Neural cell (in vitro differentiated cells): ENCODE results near the gene ARPC4. TPM values are rescaled to one million over a fixed set of nuclear protein-coding genes. Genes with fewer than 3 reads are reported as not detected.

ENCODE experiments used
- H2AFZ ChIP-seq: fragments of 200-600, 300-800 bp; sonication (generic), shearing (Covaris generic); 2 replicates; pipeline ENCODE4 v1.6.0; 2014; ENCODE audit warnings: low read depth, mild to moderate bottlenecking, antibody characterized with exemption, low read length, moderate library complexity
- H3F3A ChIP-seq: fragments of 200-600 bp; shearing (Covaris generic); 2 replicates; pipeline ENCODE4 v1.6.1; 2016; ENCODE audit warnings: mild to moderate bottlenecking, moderate library complexity, mixed read lengths, antibody characterized with exemption, low read length; ENCODE audit not compliant: insufficient read depth, poor library complexity, severe bottlenecking
- H3K27ac ChIP-seq: fragments of 200-600, 300-800 bp; sonication (generic), shearing (Covaris generic); 2 replicates; pipeline ENCODE4 v1.5.1; 2014; ENCODE audit warnings: mild to moderate bottlenecking, low read length, moderate library complexity
- H3K27me3 ChIP-seq: fragments of 300-800, 200-600 bp; sonication (generic), shearing (Covaris generic); 2 replicates; pipeline ENCODE4 v1.6.0; 2014; ENCODE audit warnings: mild to moderate bottlenecking, low read depth, low read length, moderate library complexity; ENCODE audit not compliant: insufficient read depth
- H3K36me3 ChIP-seq: fragments of 300-800, 200-600 bp; sonication (generic), shearing (Covaris generic); 2 replicates; pipeline ENCODE4 v1.5.1; 2014; ENCODE audit warnings: mild to moderate bottlenecking, antibody characterized with exemption, low read length, moderate library complexity; ENCODE audit not compliant: insufficient read depth
- H3K4me2 ChIP-seq: fragments of 300-800, 200-600 bp; sonication (generic), shearing (Covaris generic); 2 replicates; pipeline ENCODE4 v1.6.0; 2014; ENCODE audit warnings: mild to moderate bottlenecking, low read length
- H3K4me3 ChIP-seq: fragments of 300-800, 200-600 bp; sonication (generic), shearing (Covaris generic); 2 replicates; pipeline ENCODE4 v1.5.1; 2014; ENCODE audit warnings: mild to moderate bottlenecking, low read length, moderate library complexity
- H3K79me2 ChIP-seq: fragments of 200-600 bp; shearing (Covaris generic); replicated peaks from 2 replicates; pipeline ENCODE4 v1.6.0; 2014; ENCODE audit warnings: mild to moderate bottlenecking, low read length, moderate library complexity; ENCODE audit not compliant: insufficient read depth
- H3K9ac ChIP-seq: fragments of 300-800, 200-600 bp; sonication (generic), shearing (Covaris generic); 2 replicates; pipeline ENCODE4 v1.6.1; 2016; ENCODE audit warnings: mild to moderate bottlenecking, low read length, mixed read lengths
- H3K9me2 ChIP-seq: fragments of 200-600 bp; shearing (Covaris generic); 2 replicates; pipeline ENCODE4 v1.6.1; 2016; ENCODE audit warnings: mild to moderate bottlenecking, low read length, mixed read lengths; ENCODE audit not compliant: insufficient read depth
- H3K9me3 ChIP-seq: fragments of 200-600, 300-800 bp; sonication (generic), shearing (Covaris generic); 2 replicates; pipeline ENCODE4 v1.6.1; 2016; ENCODE audit warnings: mild to moderate bottlenecking, mixed run types, low read length, moderate library complexity, mixed read lengths
- H4K20me1 ChIP-seq: fragments of 200-600 bp; shearing (Covaris generic); 2 replicates; pipeline ENCODE4 v1.6.1; 2016; ENCODE audit warnings: mild to moderate bottlenecking, mixed run types; ENCODE audit not compliant: insufficient read depth
- EP300 ChIP-seq: fragments of 450-650 bp; conservative IDR thresholded peaks from 2 replicates; pipeline ENCODE4 v1.6.1; 2014; ENCODE audit warnings: antibody characterized with exemption, mild to moderate bottlenecking, moderate library complexity; ENCODE audit not compliant: poor library complexity, severe bottlenecking
- EZH2 ChIP-seq: fragments of 200-600, 300-800 bp; shearing (Covaris generic), sonication (generic); IDR thresholded peaks from 2 replicates; pipeline ENCODE4 v1.6.1; 2014; ENCODE audit warnings: antibody characterized with exemption, low read length, borderline replicate concordance, mild to moderate bottlenecking; ENCODE audit not compliant: insufficient read depth, poor library complexity, severe bottlenecking
- MXI1 ChIP-seq: fragments of 450-650 bp; conservative IDR thresholded peaks from 2 replicates; pipeline ENCODE4 v1.6.1; 2014; ENCODE audit warnings: antibody characterized with exemption, mild to moderate bottlenecking; ENCODE audit not compliant: poor library complexity, severe bottlenecking
- POLR2AphosphoS5 ChIP-seq: IDR thresholded peaks from 2 replicates; pipeline ENCODE4 v1.6.1; 2012
- RAD21 ChIP-seq: fragments of 450-650 bp; conservative IDR thresholded peaks from 2 replicates; pipeline ENCODE4 v1.6.1; 2014; ENCODE audit warnings: antibody characterized with exemption, mild to moderate bottlenecking, moderate library complexity
- SMC3 ChIP-seq: fragments of 450-650 bp; conservative IDR thresholded peaks from 2 replicates; pipeline ENCODE4 v1.6.1; 2014; ENCODE audit warnings: antibody characterized with exemption, mild to moderate bottlenecking, moderate library complexity; ENCODE audit not compliant: poor library complexity
- TAF1 ChIP-seq: IDR thresholded peaks from 2 replicates; pipeline ENCODE4 v1.6.1; 2012; ENCODE audit warnings: low read depth
- polyA plus RNA-seq: library from polyadenylated mRNA; depleted of rRNA; stranded (reverse); fragments of >200 nt; gene quantifications from 2 replicates; pipeline ENCODE4 v1.2.3, GENCODE V29; 2014
- TF ChIP-seq, protein P1 (sequence below): IDR thresholded peaks from 2 replicates; pipeline ENCODE4 v1.6.1; 2012; ENCODE audit warnings: borderline replicate concordance
- TF ChIP-seq, protein P2 (sequence below): fragments of 450-650 bp; IDR thresholded peaks from 2 replicates; pipeline ENCODE4 v1.5.1; 2014; ENCODE audit warnings: antibody characterized with exemption, mild to moderate bottlenecking, moderate library complexity; ENCODE audit not compliant: poor library complexity, severe bottlenecking

ARPC4 gene
- polyA plus RNA-seq, 1 donor from 2014 or later = 179 TPM

DNA sequence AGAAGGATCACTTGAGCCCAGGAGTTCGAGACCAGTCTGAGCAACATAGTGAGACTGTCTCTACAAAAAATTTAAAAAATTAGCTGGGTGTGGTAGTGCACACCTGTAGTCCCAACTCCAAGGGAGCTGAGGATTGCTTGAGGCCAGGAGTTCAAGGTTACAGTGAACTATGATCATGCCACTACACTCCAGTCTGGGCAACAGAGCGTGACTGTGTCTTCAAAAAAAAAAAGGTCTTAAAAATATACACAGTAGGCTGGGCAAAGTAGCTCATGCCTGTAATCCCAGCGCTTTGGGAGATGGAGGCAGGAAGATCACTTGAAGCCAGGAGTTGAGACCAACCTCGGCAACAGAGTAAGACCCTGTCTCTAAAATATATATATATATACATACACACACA, 12.0 kb upstream of the ARPC4 start:
- H3K4me2 ChIP-seq = no peak overlapping the region
- H3K27ac ChIP-seq = no peak overlapping the region
- TF ChIP-seq EP300 (no peak), SMC3 (no peak), TAF1 (no peak), MXI1 (no peak), EZH2 (no peak), POLR2AphosphoS5 (no peak), RAD21 (no peak)
- TF ChIP-seq, protein P1, sequence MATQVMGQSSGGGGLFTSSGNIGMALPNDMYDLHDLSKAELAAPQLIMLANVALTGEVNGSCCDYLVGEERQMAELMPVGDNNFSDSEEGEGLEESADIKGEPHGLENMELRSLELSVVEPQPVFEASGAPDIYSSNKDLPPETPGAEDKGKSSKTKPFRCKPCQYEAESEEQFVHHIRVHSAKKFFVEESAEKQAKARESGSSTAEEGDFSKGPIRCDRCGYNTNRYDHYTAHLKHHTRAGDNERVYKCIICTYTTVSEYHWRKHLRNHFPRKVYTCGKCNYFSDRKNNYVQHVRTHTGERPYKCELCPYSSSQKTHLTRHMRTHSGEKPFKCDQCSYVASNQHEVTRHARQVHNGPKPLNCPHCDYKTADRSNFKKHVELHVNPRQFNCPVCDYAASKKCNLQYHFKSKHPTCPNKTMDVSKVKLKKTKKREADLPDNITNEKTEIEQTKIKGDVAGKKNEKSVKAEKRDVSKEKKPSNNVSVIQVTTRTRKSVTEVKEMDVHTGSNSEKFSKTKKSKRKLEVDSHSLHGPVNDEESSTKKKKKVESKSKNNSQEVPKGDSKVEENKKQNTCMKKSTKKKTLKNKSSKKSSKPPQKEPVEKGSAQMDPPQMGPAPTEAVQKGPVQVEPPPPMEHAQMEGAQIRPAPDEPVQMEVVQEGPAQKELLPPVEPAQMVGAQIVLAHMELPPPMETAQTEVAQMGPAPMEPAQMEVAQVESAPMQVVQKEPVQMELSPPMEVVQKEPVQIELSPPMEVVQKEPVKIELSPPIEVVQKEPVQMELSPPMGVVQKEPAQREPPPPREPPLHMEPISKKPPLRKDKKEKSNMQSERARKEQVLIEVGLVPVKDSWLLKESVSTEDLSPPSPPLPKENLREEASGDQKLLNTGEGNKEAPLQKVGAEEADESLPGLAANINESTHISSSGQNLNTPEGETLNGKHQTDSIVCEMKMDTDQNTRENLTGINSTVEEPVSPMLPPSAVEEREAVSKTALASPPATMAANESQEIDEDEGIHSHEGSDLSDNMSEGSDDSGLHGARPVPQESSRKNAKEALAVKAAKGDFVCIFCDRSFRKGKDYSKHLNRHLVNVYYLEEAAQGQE = no peak
- TF ChIP-seq, protein P2, sequence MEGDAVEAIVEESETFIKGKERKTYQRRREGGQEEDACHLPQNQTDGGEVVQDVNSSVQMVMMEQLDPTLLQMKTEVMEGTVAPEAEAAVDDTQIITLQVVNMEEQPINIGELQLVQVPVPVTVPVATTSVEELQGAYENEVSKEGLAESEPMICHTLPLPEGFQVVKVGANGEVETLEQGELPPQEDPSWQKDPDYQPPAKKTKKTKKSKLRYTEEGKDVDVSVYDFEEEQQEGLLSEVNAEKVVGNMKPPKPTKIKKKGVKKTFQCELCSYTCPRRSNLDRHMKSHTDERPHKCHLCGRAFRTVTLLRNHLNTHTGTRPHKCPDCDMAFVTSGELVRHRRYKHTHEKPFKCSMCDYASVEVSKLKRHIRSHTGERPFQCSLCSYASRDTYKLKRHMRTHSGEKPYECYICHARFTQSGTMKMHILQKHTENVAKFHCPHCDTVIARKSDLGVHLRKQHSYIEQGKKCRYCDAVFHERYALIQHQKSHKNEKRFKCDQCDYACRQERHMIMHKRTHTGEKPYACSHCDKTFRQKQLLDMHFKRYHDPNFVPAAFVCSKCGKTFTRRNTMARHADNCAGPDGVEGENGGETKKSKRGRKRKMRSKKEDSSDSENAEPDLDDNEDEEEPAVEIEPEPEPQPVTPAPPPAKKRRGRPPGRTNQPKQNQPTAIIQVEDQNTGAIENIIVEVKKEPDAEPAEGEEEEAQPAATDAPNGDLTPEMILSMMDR = no peak
- no peak overlapping the region for H3K4me3 ChIP-seq
- H4K20me1 ChIP-seq = no peaks in the 10 kb centered on the region
- H2AFZ ChIP-seq = no peak overlapping the region
- no peaks in the 10 kb centered on the region for H3F3A ChIP-seq
- H3K9me2 ChIP-seq = no peaks in the 10 kb centered on the region
- H3K79me2 ChIP-seq = no peaks in the 10 kb centered on the region
- H3K9ac ChIP-seq = no peak overlapping the region
- H3K9me3 ChIP-seq = no peaks in the 10 kb centered on the region
- no peaks in the 10 kb centered on the region for H3K27me3 ChIP-seq
- no peaks in the 10 kb centered on the region for H3K36me3 ChIP-seq

DNA sequence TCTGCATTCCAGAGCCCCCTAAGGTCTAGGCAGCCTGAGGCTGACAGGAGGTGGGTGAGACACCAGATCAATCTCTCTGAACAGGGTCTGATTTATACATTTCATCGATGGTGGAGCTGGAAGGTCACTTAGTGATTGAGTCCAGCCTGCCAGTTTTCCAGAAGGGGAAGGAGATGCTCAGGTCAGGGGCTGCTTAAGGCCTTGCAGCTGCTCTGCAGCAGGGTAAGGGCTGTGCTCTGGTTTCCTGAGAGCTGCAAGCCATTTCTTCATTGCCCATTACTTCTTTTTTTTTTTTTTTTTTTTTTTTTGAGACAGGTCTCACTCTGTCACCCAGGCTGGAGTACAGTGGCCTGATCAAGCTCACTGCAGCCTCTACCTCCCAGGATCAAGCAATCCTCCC, 11.3 kb upstream of the ARPC4 start:
- Histone ChIP-seq H3K9me3 (no peaks in the 10 kb centered on the region), H3K9me2 (no peaks in the 10 kb centered on the region)
- TF ChIP-seq, protein P2 = no peak
- TF ChIP-seq TAF1 (no peak), POLR2AphosphoS5 (no peak)
- TF ChIP-seq, protein P1 = no peak

More for the DNA sequence above, 11.3 kb upstream of the ARPC4 start:
- Histone ChIP-seq H2AFZ (no peak overlapping the region), H3K4me3 (no peak overlapping the region), H3K4me2 (no peak overlapping the region), H3F3A (no peaks in the 10 kb centered on the region), H3K36me3 (no peaks in the 10 kb centered on the region), H3K27ac (no peak overlapping the region), H3K79me2 (no peaks in the 10 kb centered on the region), H3K9ac (no peak overlapping the region), H3K27me3 (no peaks in the 10 kb centered on the region), H4K20me1 (no peaks in the 10 kb centered on the region)
